GM18520 (cell line): Measurements from ENCODE around the gene RUNX2.
"Not testable (repeated sequence)": the region's sequence is repeated elsewhere in the genome, so short reads cannot be mapped to it uniquely, and the experiment has no call there.

Source experiments
- ATAC-seq: cut with Tn5 transposase; IDR thresholded peaks from one replicate; pipeline ENCODE4 v1.9.1; 2021; ENCODE audit not compliant: unreplicated experiment

RUNX2 gene

GRCh38 chr6:45327956-45328522, at the start of gene RUNX2:
TSS of gene RUNX2 (plus strand) at chr6:45328330. CDS start at chr6:45328727, 397 bp downstream.
- ATAC-seq, result no peak

GRCh38 chr6:45278367-45278766, 49.8 kb upstream of the RUNX2 start:
- ATAC-seq, result no peak

DNA sequence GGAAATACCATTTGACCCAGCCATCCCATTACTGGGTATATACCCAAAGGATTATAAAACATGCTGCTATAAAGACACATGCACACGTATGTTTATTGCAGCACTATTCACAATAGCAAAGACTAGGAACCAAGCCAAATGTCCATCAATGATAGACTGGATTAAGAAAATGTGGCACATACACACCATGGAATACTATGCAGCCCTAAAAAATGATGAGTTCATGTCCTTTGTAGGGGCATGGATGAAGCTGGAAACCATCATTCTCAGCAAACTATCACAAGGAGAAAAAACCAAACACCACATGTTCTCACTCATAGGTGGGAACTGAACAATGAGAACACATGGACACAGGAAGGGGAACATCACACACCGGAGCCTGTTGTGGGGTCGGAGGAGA, 41.4 kb upstream of the RUNX2 start:
- not testable (repeated sequence) for ATAC-seq

DNA sequence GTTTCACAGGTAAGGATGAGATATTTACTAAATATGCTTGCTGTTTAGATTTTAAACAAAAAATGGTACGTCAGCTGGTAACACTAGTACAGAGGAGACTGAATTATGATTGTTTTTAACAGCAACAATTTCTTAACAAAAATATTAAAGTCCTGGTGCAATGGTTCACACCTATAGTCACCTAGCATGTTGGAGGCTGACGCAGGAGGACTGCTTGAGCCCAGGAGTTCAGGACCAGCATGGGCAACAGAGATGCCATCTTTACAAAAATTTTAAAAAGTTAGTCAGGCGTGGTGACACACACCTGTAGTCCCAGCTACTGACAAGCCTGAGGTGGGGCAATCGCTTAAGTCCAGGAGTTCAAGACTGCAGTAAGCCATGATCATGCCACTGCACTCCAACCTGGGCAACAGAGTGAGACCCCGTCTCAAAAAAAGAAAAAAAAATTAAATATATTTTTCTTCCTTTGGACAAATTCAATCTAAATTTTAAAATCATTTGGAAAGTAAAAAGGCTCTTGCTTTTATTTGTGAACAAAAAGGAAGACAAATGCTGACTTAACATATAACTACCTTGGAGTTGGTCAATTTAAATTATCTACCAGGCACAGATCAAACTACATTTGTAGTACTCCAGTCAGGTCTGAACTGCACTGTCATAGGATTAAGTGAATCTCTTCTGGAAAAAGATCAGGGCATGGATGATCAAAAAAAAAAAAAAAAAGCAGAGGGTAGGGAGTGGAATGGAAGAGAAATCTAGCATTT, 38.2 kb upstream of the RUNX2 start:
- no peak for ATAC-seq

DNA sequence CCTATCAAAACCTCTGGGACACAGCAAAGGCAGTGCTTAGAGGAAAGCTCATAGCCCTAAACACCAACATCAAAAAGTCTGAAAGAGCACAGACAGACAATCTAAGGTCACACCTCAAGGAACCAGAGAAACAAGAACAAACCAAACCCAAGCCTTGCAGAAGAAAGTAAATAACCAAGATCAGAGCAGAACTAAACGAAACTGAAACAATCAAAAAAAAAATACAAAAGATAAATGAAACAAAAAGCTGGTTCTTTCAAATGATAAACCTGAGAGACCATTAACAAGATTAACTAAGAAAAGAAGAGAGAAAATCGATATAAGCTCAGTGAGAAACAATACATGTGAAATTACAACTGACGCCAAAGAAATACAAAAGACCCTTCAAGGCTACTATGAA, 34.8 kb upstream of the RUNX2 start:
- no peak for ATAC-seq

DNA sequence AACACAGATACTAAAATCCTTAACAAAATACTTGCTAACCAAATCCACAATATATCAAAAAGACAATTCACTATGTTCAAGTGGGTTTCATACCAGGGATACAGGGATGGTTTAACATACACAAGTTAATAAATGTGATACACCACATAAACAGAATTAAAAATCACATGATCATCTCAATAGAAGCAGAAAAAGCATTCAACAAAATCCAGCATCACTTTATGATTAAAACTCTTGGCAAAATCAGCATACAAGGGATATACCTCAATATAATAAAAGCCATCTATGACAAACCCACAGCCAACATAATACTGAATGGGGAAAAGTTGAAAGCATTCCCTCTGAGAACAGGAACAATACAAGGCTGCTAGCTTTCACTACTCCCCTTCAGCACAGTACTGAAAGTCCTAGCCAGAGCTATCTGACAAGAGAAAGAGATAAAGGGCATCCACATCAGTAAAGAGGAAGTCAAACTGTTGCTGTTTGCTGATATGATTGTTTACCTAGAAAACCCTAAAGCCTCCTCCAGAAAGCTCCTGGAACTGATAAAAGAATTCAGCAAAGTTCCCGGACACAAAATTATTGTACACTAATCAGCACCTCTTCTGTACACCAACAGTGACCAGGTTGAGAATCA, 33.9 kb upstream of the RUNX2 start:
- ATAC-seq, result not testable (repeated sequence)

- no peak for ATAC-seq
Observed at GRCh38 chr6:45297320-45297719, 30.8 kb upstream of the RUNX2 start.

- no peak for ATAC-seq
Observed at GRCh38 chr6:45299096-45299581, 29.0 kb upstream of the RUNX2 start.

DNA sequence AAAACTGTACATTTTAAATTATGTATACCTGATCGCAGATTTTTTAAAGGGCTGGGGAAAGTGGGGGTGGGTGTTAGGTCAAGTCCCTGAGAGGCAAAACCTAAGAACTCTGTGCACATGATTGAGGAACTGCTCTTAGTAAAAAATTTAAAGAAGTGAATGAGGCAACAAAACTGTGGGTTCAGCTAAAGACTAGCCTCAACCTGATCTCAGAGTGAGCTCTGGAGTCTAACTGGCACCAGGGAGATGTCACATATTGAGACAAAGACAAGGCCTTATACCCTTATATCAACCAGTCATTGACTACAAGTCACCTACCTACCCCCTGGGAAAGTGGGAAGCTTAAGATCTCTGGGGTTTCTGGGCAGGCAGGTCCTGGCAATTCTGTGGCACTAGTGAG, 27.4 kb upstream of the RUNX2 start:
- ATAC-seq, result no peak

- ATAC-seq, result no peak
Observed at GRCh38 chr6:45301348-45302142, 26.6 kb upstream of the RUNX2 start.

- ATAC-seq, result no peak
Observed at GRCh38 chr6:45302832-45303231, 25.3 kb upstream of the RUNX2 start.

DNA sequence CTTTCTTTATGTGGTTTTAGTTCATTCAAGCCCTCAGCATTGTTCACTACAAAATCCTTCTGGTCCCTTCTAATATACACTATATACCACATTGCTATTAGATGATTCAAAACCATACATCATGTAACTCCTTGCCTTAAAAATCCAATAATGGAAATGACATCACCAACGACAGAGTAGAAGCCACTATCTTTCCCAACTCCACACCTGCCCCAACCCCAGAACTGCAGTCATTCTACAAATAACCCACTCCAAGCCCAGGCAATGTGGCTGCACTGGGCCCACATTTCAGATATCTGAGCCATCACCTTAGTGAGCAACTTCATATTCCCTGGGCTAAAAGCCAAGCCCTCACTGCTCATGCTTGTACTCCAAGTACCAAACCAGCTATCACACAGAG, 22.6 kb upstream of the RUNX2 start:
- no peak for ATAC-seq

- no peak for ATAC-seq
Observed at GRCh38 chr6:45310118-45310788, 17.9 kb upstream of the RUNX2 start.

GRCh38 chr6:45314146-45314545, 14.0 kb upstream of the RUNX2 start:
- no peak for ATAC-seq

DNA sequence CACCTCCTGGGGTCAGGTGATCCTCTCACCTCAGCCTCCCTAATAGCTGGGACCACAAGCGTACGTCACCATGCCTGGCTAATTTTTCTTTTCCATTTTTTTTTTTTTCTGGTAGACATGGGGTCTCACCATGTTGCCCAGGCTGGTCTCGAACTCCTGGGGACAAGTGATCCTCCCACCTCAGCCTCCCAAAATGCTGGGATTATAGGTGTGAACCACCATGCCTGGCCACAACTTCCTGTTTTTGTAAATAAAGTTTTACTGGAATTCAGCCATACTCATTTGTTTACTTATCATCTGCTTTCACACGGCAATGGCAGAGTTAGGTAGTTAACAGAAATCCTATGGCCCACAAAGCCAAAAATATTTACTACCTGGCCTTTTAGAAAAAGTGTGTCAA, 7.8 kb upstream of the RUNX2 start:
- ATAC-seq, result no peak

- ATAC-seq, result no peak
Observed at GRCh38 chr6:45323656-45324224, 4.4 kb upstream of the RUNX2 start.

GRCh38 chr6:45326698-45327417, 1.3 kb upstream of the RUNX2 start:
- no peak for ATAC-seq

DNA sequence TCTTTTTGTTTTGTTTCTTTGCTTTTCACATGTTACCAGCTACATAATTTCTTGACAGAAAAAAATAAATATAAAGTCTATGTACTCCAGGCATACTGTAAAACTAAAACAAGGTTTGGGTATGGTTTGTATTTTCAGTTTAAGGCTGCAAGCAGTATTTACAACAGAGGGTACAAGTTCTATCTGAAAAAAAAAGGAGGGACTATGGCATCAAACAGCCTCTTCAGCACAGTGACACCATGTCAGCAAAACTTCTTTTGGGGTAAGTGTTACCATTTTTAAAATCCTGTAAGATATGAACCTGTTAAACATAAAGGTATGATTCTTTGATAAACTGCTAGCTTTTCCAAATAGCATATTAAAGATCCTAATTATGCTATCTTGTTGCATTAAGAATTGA, 393 bp downstream of the RUNX2 start:
- ATAC-seq, result no peak

GRCh38 chr6:45344900-45345299, 16.8 kb downstream of the RUNX2 start:
- no peak for ATAC-seq

GRCh38 chr6:45350186-45350710, 22.1 kb downstream of the RUNX2 start:
- ATAC-seq, result no peak
